ENCODE results near the gene RNF181. TPM values are rescaled to one million over a fixed set of nuclear protein-coding genes. Genes with fewer than 3 reads are reported as not detected.
"Not testable (repeated sequence)": the region's sequence is repeated elsewhere in the genome, so short reads cannot be mapped to it uniquely, and the experiment has no call there.

RNF181 gene
- total and polyA plus RNA-seq, 4 experiments from 2014 or later: 73.6 to 215 (median 126) TPM

DNA sequence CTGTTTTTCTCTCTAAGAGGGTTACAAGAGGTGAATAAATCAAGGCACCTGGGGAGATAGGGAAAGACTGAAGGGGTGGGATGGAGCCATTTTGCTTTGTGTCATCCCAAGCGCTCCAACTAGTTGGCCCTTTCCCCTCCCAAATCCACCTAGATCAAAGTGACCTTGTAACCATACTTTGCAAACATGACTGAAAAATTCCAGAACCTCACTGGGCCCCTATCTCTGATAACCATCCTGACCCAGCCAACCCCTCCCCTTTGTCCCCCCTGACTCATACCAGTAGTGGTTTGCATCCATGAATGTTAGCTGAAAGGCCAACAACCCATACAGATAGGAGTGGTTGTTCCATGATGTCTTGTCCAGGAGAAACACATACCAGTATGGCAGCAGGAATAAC, 37.4 kb upstream of the RNF181 start:
- H3K4me3 ChIP-seq (ENCODE audit: low read length in 2 of 2): no peak overlapping the region
- H3K36me3 ChIP-seq (ENCODE audit: insufficient read depth, low read length): peaks cover 19% of the 10 kb centered on the region
- peak overlapping the region in 2 of 7 donors; percentile 1 to 91 for H3K27ac Mint-ChIP-seq
- peaks cover 19% of the 10 kb centered on the region for H3K4me1 ChIP-seq (ENCODE audit: insufficient read depth, low read length)
- H3K9me3 Mint-ChIP-seq: no peaks in the 10 kb centered on the region
- H3K9me3 ChIP-seq (ENCODE audit: control insufficient read depth in 1 of 2, low read length in 2 of 2): no peaks in the 10 kb centered on the region
- ChIA-PET CTCF (ENCODE audit: partially characterized antibody) (interaction anchor here (1.7 to 12.4 kb wide), 2 partner anchors 8 to 136 kb away, joined by 5 to 378 read pairs; partner anchors contain the start of gene SH2D6), POLR2A (ENCODE audit: partially characterized antibody) (interaction anchor here (0.8 to 3.5 kb wide), 3 partner anchors 19 to 139 kb away, joined by 4 to 18 read pairs (median 8); partner anchors contain the start of genes MAT2A, RNF181 and SH2D6)
- no peaks in the 10 kb centered on the region for H3K27me3 ChIP-seq (ENCODE audit: insufficient read depth, low read length)
- H3K4me3 Mint-ChIP-seq: peak overlapping the region in 1 of 8 donors; percentile 35
- H3K36me3 Mint-ChIP-seq: peaks cover 15 to 44% of the 10 kb centered on the region in 2 donors
- no peak for DNase-seq
- peaks cover 12 to 35% (median 21%) of the 10 kb centered on the region in 4 donors for H3K4me1 Mint-ChIP-seq
- no peak overlapping the region for H3K27ac ChIP-seq (ENCODE audit: low read depth, low read length)
- no peaks in the 10 kb centered on the region for H3K27me3 Mint-ChIP-seq
- intact Hi-C loops (cut with micrococcal nuclease): no loop called here

DNA sequence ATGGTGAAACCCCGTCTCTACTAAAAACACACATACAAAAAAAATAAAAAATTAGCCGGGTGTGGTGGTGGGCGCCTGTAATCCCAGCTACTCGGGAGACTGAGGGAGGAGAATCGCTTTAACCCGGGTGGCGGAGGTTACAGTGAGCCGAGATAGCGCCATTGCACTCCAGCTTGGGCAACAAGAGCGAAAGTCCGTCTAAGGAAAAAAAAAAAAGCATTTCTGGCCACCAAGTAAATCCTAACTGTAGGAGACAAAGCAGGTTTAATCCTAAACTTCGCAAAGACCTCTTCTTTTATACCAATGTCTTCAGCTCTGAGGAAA, 35.2 kb upstream of the RNF181 start:
- peak overlapping the region; percentile 94 to 99 (median 98) for H3K4me3 Mint-ChIP-seq
- not testable (repeated sequence) for H3K9me3 Mint-ChIP-seq; H3K9me3 ChIP-seq (ENCODE audit: control insufficient read depth in 1 of 2, low read length in 2 of 2); H3K36me3 ChIP-seq (ENCODE audit: insufficient read depth, low read length); DNase-seq; H3K27me3 ChIP-seq (ENCODE audit: insufficient read depth, low read length); H3K27me3 Mint-ChIP-seq
- Histone ChIP-seq H3K4me3 (ENCODE audit: low read length in 2 of 2) (peak overlapping the region in 1 of 2 donors; percentile 97), H3K27ac (ENCODE audit: low read depth, low read length) (peak overlapping the region; percentile 89), H3K4me1 (ENCODE audit: insufficient read depth, low read length) (peaks cover 19% of the 10 kb centered on the region)
- intact Hi-C loops (cut with micrococcal nuclease): loop anchor here (2.0 kb wide), 1 partner anchor 142 kb away; the partner anchor contains the start of gene SH2D6
- POLR2A ChIA-PET (ENCODE audit: partially characterized antibody): interaction anchor here (1.0 to 3.5 kb wide), 14 partner anchors 9 to 234 kb away, joined by 3 to 30 read pairs (median 12); partner anchors contain the start of genes MAT2A, RNF181, SH2D6 and TGOLN2
- peaks cover 8 to 25% of the 10 kb centered on the region in 2 donors for H3K36me3 Mint-ChIP-seq
- peaks cover 12 to 35% (median 22%) of the 10 kb centered on the region in 4 donors for H3K4me1 Mint-ChIP-seq
- H3K27ac Mint-ChIP-seq: peak overlapping the region in 6 of 7 donors; percentile 70 to 98 (median 96)
- CTCF ChIA-PET (ENCODE audit: partially characterized antibody): interaction anchor here (0.7 to 3.3 kb wide), 9 partner anchors 9 to 260 kb away, joined by 3 to 12 read pairs (median 4); partner anchors contain the start of genes MAT2A, RNF181 and TMEM150A

DNA sequence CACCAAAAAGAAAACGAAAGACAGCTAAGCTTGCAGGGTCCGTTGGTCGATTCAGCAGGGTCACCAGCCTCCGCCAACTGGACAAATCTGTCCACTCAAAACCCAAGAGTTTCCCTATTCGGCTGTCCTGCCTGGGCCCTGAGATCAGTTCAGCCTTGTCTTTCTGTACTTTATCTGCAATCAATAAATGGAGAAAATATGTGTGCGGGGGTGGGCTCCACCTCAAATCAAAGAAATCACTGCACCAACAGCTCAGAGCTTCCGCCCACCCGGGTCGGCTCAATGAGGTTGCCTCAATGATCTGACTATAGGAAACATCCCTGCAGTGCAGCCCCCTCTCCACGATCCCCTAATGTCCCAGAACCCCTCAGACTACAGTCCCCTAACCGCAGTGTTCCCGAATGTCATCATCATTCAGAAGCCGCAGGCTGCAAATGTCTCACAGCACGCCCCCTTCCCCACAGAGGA, 34.7 kb upstream of the RNF181 start:
- POLR2A ChIA-PET (ENCODE audit: partially characterized antibody): interaction anchor here (0.7 to 3.5 kb wide), 16 partner anchors 9 to 235 kb away, joined by 3 to 30 read pairs (median 10); partner anchors contain the start of genes C2orf68, MAT2A, RNF181 and SH2D6
- H3K4me1 Mint-ChIP-seq: peaks cover 12 to 35% (median 22%) of the 10 kb centered on the region in 4 donors
- intact Hi-C loops (cut with micrococcal nuclease): loop anchor here (1.0 to 2.0 kb wide), 9 partner anchors 9 to 142 kb away; partner anchors contain the start of genes C2orf68, MAT2A, RNF181 and SH2D6

GRCh38 chr2:85561280-85562212, 34.0 kb upstream of the RNF181 start, which contains the start of gene GGCX:
Gene GGCX, minus strand, starts transcription at chr2:85561493. Its CDS starts 65 bp downstream, at chr2:85561428.
- intact Hi-C loops (cut with micrococcal nuclease): loop anchor here (1.0 to 2.0 kb wide), 9 partner anchors 9 to 143 kb away; partner anchors contain the start of genes C2orf68, MAT2A, RNF181 and SH2D6

More for the DNA sequence above, 34.7 kb upstream of the RNF181 start:
- H3K9me3 ChIP-seq (ENCODE audit: control insufficient read depth in 1 of 2, low read length in 2 of 2): no peaks in the 10 kb centered on the region
- Mint-ChIP-seq H3K27ac (peak overlapping the region; percentile 94 to 99 (median 97)), H3K9me3 (no peaks in the 10 kb centered on the region), H3K4me3 (peak overlapping the region; percentile 94 to 99 (median 98)), H3K36me3 (peaks cover 8 to 21% of the 10 kb centered on the region in 2 donors), H3K27me3 (no peaks in the 10 kb centered on the region)
- DNase-seq: no peak
- H3K4me3 ChIP-seq (ENCODE audit: low read length in 2 of 2): peak overlapping the region; percentile 74 to 97
- H3K27me3 ChIP-seq (ENCODE audit: insufficient read depth, low read length): no peaks in the 10 kb centered on the region
- CTCF ChIA-PET (ENCODE audit: partially characterized antibody): interaction anchor here (0.7 to 3.3 kb wide), 8 partner anchors 9 to 141 kb away, joined by 3 to 12 read pairs (median 4); partner anchors contain the start of genes MAT2A, RNF181 and TMEM150A
- peaks cover 5% of the 10 kb centered on the region for H3K36me3 ChIP-seq (ENCODE audit: insufficient read depth, low read length)
- H3K27ac ChIP-seq (ENCODE audit: low read depth, low read length): peak overlapping the region; percentile 89
- H3K4me1 ChIP-seq (ENCODE audit: insufficient read depth, low read length): peaks cover 19% of the 10 kb centered on the region

DNA sequence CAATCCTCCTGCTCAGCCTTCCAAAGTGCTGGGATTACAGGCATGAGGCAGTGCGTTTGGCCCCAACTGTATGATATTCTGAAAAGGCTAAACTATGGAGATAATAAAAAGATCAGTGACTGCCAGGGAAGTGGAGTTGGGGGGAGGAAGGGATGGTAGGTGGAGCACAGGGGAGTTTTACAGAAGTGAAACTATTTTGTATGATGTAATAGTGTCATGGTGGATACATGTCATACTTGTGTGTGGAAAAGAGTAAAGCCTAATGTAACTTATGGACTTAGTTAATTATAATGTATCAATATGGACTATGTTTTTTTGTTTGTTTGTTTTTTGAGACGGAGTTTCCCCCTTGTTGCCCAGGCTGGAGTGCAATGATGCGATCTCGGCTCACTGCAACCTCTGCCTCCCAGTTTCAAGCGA, 31.4 kb upstream of the RNF181 start:
- H3K36me3 ChIP-seq (ENCODE audit: insufficient read depth, low read length): no peaks in the 10 kb centered on the region
- intact Hi-C loops (cut with micrococcal nuclease): no loop called here
- peaks cover 19% of the 10 kb centered on the region for H3K4me1 ChIP-seq (ENCODE audit: insufficient read depth, low read length)
- no peaks in the 10 kb centered on the region for H3K27me3 ChIP-seq (ENCODE audit: insufficient read depth, low read length)
- Mint-ChIP-seq H3K36me3 (peaks cover 0 to 6% of the 10 kb centered on the region in 2 donors), H3K4me3 (peak overlapping the region in 3 of 8 donors; percentile 2 to 57 (median 53)), H3K27me3 (peaks cover 0 to 2% of the 10 kb centered on the region in 2 donors), H3K27ac (peak overlapping the region in 3 of 7 donors; percentile 7 to 43 (median 13)), H3K9me3 (no peaks in the 10 kb centered on the region), H3K4me1 (peaks cover 10 to 30% (median 19%) of the 10 kb centered on the region in 4 donors)
- ChIA-PET CTCF (ENCODE audit: partially characterized antibody) (interaction anchor here (0.6 kb wide), 1 partner anchor 13 kb away, joined by 3 read pairs; no protein-coding TSS in a partner anchor), POLR2A (ENCODE audit: partially characterized antibody) (interaction anchor here (0.6 to 1.6 kb wide), 2 partner anchors 25 to 237 kb away, joined by 3 to 5 read pairs; partner anchors contain the start of genes MAT2A and TGOLN2)
- H3K9me3 ChIP-seq (ENCODE audit: control insufficient read depth in 1 of 2, low read length in 2 of 2): no peaks in the 10 kb centered on the region
- no peak for DNase-seq
- H3K4me3 ChIP-seq (ENCODE audit: low read length in 2 of 2): no peak overlapping the region
- no peak overlapping the region for H3K27ac ChIP-seq (ENCODE audit: low read depth, low read length)

More at GRCh38 chr2:85561280-85562212, 34.0 kb upstream of the RNF181 start, which contains the start of gene GGCX:
- Mint-ChIP-seq H3K36me3 (peaks cover 8 to 16% of the 10 kb centered on the region in 2 donors), H3K9me3 (no peaks in the 10 kb centered on the region), H3K4me3 (peak within 1 kb of the TSS; percentile 94 to 99 (median 98)), H3K27me3 (no peaks in the 10 kb centered on the region), H3K27ac (peak within 1 kb of the TSS; percentile 94 to 99 (median 97)), H3K4me1 (peaks cover 12 to 35% (median 22%) of the 10 kb centered on the region in 4 donors)
- H3K9me3 ChIP-seq (ENCODE audit: control insufficient read depth in 1 of 2, low read length in 2 of 2): no peaks in the 10 kb centered on the region
- H3K27me3 ChIP-seq (ENCODE audit: insufficient read depth, low read length): no peaks in the 10 kb centered on the region
- ChIA-PET CTCF (ENCODE audit: partially characterized antibody) (interaction anchor here (1.1 to 3.3 kb wide), 6 partner anchors 10 to 142 kb away, joined by 3 to 12 read pairs (median 6); partner anchors contain the start of genes MAT2A, RNF181 and TMEM150A), POLR2A (ENCODE audit: partially characterized antibody) (interaction anchor here (0.6 to 3.5 kb wide), 19 partner anchors 10 to 538 kb away, joined by 3 to 30 read pairs (median 8); partner anchors contain the start of genes C2orf68, MAT2A, RNF181 and SH2D6)
- H3K4me3 ChIP-seq (ENCODE audit: low read length in 2 of 2): peak within 1 kb of the TSS; percentile 74 to 97
- peaks cover 19% of the 10 kb centered on the region for H3K4me1 ChIP-seq (ENCODE audit: insufficient read depth, low read length)
- H3K36me3 ChIP-seq (ENCODE audit: insufficient read depth, low read length): peaks cover 5% of the 10 kb centered on the region
- H3K27ac ChIP-seq (ENCODE audit: low read depth, low read length): peak within 1 kb of the TSS; percentile 89
- peak; percentile 86 to 95 (median 87) for DNase-seq

DNA sequence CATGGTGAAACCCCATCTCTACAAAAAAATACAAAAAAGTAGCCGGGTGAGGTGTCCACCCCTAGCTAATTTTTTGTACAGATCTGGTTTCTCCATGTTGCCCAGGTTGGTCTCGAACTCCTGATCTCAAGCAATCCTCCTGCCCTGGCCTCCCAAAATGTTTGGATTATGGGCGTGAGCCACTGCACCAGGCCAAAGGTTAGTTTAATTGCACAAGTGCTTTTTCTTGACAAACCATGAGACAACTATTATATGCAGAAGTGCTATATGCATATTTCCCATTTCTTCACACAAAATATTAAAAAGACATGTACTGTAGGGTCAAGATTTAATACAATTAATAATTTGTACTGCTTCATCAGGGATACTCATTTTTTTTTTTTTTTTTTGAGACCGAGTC, 29.3 kb upstream of the RNF181 start:
- Mint-ChIP-seq H3K9me3 (peaks cover 0 to 1% (median 0%) of the 10 kb centered on the region in 8 donors), H3K27ac (no peak overlapping the region), H3K36me3 (peaks cover 0 to 4% of the 10 kb centered on the region in 2 donors), H3K4me3 (no peak overlapping the region), H3K4me1 (peaks cover 0 to 11% (median 4%) of the 10 kb centered on the region in 4 donors), H3K27me3 (peaks cover 0 to 7% of the 10 kb centered on the region in 2 donors)
- Histone ChIP-seq H3K27me3 (ENCODE audit: insufficient read depth, low read length) (no peaks in the 10 kb centered on the region), H3K9me3 (ENCODE audit: control insufficient read depth in 1 of 2, low read length in 2 of 2) (no peaks in the 10 kb centered on the region), H3K4me1 (ENCODE audit: insufficient read depth, low read length) (peaks cover 4% of the 10 kb centered on the region), H3K36me3 (ENCODE audit: insufficient read depth, low read length) (no peaks in the 10 kb centered on the region), H3K27ac (ENCODE audit: low read depth, low read length) (no peak overlapping the region), H3K4me3 (ENCODE audit: low read length in 2 of 2) (no peak overlapping the region)
- ChIA-PET POLR2A (ENCODE audit: partially characterized antibody) (interaction anchor here (1.8 kb wide), 1 partner anchor 29 kb away, joined by 5 read pairs; the partner anchor contains the start of gene RNF181), CTCF (ENCODE audit: partially characterized antibody) (interaction anchor here (1.2 to 2.5 kb wide), 2 partner anchors 10 to 49 kb away, joined by 3 to 7 read pairs; partner anchors contain the start of genes USP39 and VAMP8)
- DNase-seq: no peak
- intact Hi-C loops (cut with micrococcal nuclease): no loop called here
